Astrocyte (in vitro differentiated cells and primary cell): ENCODE measurements around the gene KCNK15.

Source experiments
- EZH2 ChIP-seq: IDR thresholded peaks from 2 replicates; pipeline ENCODE4 v1.6.1; 2012; ENCODE audit warnings: mild to moderate bottlenecking, low read length, inconsistent platforms; ENCODE audit not compliant: insufficient read depth
- TF ChIP-seq, protein P1 (sequence below): IDR thresholded peaks from 2 replicates; pipeline ENCODE4 v1.5.1; 2011; ENCODE audit warnings: low read depth, mild to moderate bottlenecking, inconsistent platforms, low read length, moderate library complexity; ENCODE audit not compliant: insufficient read depth

DNA sequence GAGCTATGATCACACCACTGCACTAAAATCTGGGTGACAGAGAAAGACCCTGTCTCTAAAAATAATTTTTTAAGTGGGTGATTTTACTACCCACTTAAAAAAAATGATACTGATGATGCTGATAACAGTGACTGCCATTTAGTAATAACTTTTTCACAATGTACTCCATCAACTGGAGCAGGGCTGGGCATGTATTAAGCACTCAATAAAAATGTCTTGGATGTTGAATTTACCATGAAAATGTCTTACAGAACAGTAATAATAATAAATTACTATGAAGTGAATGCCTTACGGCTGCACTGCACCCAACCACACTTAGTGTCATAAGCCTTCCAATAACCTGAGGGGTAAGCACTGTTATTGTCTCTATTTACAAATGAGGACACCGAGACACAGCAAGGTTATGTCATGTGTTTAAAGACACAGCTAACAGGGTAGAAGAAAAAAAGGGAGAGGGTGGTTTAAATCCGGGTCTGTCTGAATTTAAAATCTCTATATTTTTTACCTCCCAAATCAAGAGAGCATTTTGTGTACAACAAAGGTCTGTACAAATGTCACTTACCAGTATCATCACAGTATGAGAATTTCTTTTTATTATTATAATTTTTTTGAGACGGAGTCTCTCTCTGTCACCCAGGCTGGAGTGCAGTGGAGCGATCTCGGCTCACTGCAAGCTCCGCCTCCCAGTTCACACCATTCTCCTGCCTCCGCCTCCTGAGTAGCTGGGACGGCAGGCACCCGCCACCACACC, 43.2 kb downstream of the KCNK15 start:
- TF ChIP-seq, protein P1, sequence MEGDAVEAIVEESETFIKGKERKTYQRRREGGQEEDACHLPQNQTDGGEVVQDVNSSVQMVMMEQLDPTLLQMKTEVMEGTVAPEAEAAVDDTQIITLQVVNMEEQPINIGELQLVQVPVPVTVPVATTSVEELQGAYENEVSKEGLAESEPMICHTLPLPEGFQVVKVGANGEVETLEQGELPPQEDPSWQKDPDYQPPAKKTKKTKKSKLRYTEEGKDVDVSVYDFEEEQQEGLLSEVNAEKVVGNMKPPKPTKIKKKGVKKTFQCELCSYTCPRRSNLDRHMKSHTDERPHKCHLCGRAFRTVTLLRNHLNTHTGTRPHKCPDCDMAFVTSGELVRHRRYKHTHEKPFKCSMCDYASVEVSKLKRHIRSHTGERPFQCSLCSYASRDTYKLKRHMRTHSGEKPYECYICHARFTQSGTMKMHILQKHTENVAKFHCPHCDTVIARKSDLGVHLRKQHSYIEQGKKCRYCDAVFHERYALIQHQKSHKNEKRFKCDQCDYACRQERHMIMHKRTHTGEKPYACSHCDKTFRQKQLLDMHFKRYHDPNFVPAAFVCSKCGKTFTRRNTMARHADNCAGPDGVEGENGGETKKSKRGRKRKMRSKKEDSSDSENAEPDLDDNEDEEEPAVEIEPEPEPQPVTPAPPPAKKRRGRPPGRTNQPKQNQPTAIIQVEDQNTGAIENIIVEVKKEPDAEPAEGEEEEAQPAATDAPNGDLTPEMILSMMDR: no peak
- TF ChIP-seq EZH2: no peak
